Stimulated activated CD8-positive, alpha-beta memory T cell treated with anti-CD3 and anti-CD28 coated beads, Interleukin-12 subunit alpha, Interleukin-12 subunit beta, amount 100 ng/mL, for 4 hours (primary cell): ENCODE measurements around the gene CBX1.

Experiments
- DNase-seq: peaks from one replicate; pipeline ENCODE4 v3.0.0-alpha.2; 2020; ENCODE audit warnings: low read depth

CBX1 gene

DNA sequence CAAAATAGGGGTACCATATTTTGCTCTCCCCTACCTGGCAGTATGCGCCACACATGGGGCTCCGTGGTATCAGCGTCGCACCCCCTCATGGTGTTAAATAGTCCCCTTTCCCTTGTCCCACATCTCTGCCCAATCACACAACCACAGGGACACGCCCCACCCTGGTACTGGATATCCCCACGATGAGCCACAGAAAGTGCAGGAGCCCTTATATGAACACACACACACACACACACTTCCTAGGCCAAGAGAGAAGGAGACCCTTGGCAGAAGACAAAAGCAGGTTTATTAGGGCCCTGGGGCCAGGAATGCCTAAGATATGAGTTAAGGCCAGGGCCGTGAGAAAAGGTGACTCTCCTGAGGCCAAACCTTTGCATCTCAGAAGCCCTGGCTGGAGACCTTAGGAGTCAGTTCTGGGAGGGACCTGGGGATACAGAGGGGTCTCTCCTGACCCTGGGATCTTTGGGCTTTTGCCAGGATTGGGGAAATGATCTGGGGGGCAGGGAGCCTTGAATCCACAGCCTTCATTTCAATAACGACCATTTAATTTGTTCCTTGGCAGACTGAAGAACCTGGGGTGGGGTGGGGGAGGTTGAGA lies 75.3 kb downstream of the CBX1 start:
- no peak for DNase-seq

DNA sequence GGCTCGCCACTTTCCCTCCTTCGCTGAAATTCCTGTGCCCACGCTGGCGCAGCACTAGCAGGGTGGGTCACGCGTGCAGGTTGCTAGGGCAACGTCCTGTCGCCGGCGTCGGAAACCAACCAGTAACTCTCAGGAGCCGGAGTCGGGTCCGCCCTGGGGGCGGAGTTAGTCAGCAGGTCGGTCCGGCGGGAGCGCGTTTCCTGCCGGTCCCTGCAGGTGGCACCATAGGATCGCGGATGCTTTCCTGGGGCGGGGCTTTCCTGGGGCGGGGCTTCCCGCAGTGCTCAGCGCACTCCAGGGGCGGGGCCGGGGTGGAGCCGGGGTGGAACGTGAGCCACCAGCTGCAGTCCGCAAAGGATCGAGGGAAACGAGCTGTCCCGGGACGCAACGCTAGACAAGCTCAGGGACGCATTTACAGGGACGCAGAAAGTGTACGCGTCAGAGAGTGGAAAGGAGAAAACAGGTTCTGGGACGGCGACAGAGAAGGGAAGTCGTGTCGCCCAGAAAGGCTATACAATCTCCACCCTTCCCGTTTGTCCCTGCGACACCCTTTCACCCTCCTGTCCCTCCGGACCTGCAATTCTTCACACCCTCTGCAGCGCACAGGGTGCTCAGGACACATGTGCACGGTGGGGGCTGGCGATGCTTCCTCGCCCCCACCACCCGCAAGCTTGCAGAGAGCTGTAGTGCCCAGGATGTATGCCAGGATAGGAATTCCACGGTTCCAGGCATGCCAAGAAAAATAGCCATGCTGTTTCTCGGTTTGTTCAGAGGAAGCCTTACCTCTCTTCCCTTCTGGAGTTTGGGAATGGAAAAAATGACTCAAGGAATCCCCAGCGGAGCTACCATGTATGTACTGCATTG lies 76.0 kb downstream of the CBX1 start:
- DNase-seq, result peak; percentile 94

DNA sequence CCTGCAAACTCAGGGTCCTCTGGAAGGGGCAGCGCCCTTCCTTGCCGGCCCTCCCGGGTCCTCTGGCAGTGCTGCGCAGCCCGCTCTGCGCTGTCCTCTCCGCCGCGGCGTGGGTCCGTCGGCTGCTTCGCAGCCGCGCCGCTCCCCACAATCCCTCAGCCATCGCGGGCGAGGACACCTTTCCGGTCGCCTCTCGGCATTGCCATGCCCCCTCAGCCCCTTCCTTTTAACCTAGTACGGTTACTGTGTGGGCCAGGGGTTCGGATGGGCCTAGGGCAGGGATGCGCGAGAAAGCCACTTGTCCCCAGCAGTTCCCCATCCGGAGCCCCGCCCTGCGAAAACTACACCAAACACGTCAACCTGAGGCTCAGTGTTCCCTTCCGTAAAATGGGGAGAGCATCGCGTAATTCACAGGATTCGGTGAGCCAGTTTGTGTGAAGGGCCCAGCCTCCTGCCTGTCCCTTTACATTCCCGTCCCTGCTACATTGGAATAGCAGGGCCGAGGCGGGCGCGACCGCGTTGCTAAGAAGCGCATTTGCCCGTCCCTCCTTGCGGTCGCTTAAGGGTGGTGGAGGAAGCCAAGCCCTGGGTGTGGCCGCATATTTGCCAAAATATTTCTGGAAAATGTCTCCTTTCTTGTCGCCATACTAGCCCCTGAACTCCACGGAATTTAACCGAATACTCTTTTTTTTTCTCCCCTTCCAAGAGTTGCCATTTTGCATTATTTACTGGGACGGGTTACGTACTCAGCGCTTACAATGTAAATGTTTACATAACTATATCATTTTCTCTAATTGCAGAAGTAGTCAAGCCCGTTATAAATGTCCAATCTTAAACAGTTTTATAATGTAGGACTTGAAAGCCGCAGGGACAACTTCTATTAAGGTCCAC lies 76.9 kb downstream of the CBX1 start:
- peak; percentile 4 for DNase-seq

DNA sequence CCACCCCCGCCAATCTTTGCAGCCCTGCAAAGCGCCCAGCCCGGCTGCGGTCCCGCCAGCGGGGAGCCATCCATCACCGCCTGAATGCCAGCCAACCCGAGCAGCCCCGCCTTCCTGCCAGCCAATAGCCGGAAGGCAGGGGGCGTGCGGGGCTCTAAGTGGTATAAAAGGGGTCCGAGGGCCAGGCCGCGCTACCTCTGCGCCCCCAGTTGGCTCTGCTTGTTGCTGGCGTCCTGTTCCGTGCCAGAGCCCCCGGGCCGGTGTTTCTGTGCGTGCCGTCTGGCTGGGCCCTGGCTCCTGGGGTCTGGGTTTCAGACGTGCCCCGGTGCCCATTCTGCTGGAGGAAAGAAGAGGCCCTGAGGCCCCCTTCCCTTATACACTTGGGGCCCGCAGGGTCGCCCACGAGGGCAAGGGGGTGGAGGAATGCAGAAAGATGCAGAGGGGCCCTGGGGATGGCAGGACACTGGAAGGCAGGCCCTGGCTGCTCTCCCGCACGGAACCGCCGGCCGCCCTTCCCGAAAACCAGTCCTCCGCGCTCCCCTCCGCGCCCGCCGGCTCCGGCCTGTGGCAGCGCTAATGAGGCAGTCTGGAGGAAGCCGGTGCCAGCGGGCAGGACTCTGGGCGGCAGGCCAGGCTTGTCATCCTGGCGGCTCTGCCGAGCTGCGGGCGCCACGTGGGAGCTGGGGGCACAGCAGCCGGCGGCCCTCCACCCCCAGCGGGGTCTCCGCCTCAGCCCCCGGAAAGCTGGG lies 77.7 kb downstream of the CBX1 start:
- DNase-seq, result peak; percentile 21

- no peak for DNase-seq
Observed at GRCh38 chr17:48022901-48023300, 78.4 kb downstream of the CBX1 start.

- no peak for DNase-seq
Observed at GRCh38 chr17:48021934-48022333, 79.3 kb downstream of the CBX1 start.
